Lower lobe of right lung (tissue), 2 donors: ENCODE data around the gene PLB1. TPM values are rescaled to one million over a fixed set of nuclear protein-coding genes. Genes with fewer than 3 reads are reported as not detected.

Source experiments
- ATAC-seq, 2 donors: fragments of 200-7000 bp; cut with Tn5 transposase; one replicate each; pipeline ENCODE4 v1.9.1; 2020 to 2022; ENCODE audit warnings: mild to moderate bottlenecking in 2 of 2, moderate library complexity in 2 of 2
- DNase-seq: peaks from one replicate; pipeline ENCODE4 v3.0.0-alpha.2; 2020
- H3K27ac ChIP-seq: fragments of 200-600 bp; one replicate; pipeline ENCODE4 v1.8.0; 2022
- H3K27me3 ChIP-seq: fragments of 200-600 bp; one replicate; pipeline ENCODE4 v1.8.0; 2022; ENCODE audit warnings: low read depth
- H3K36me3 ChIP-seq: fragments of 200-600 bp; one replicate; pipeline ENCODE4 v1.8.0; 2022; ENCODE audit warnings: mild to moderate bottlenecking
- H3K4me1 ChIP-seq: fragments of 200-600 bp; one replicate; pipeline ENCODE4 v1.8.0; 2022
- H3K4me3 ChIP-seq: fragments of 200-600 bp; one replicate; pipeline ENCODE4 v1.8.0; 2022; ENCODE audit warnings: mild to moderate bottlenecking
- H3K9me3 ChIP-seq: fragments of 200-600 bp; one replicate; pipeline ENCODE4 v1.8.0; 2022
- intact Hi-C: fragments of 100-400 bp; cut with DNase I; formaldehyde crosslinking; loops from one replicate; pipeline ENCODE4 v1.11.0; 2022
- long read RNA-seq: library from polyadenylated mRNA; unstranded; transcript quantifications from one replicate; pipeline ENCODE4 v2.0.0, GENCODE V29; 2021
- total RNA-seq: library from RNA; stranded (reverse); fragmentation: NEBNext Ultra II Directional; extraction: Animal tissue kit (Norgen Biotek cat#: 25700); gene quantifications from one replicate; pipeline ENCODE4 v1.2.1, GENCODE V29; 2021
- TF ChIP-seq, protein P1 (sequence below): fragments of 200-600 bp; IDR thresholded peaks from one replicate; pipeline ENCODE4 v1.8.0; 2022; ENCODE audit warnings: antibody characterized with exemption, mild to moderate bottlenecking
- donor health status: DM: no; HTN: yes; CAD: no; lungs with severe emphysema.

Gene PLB1, protein sequence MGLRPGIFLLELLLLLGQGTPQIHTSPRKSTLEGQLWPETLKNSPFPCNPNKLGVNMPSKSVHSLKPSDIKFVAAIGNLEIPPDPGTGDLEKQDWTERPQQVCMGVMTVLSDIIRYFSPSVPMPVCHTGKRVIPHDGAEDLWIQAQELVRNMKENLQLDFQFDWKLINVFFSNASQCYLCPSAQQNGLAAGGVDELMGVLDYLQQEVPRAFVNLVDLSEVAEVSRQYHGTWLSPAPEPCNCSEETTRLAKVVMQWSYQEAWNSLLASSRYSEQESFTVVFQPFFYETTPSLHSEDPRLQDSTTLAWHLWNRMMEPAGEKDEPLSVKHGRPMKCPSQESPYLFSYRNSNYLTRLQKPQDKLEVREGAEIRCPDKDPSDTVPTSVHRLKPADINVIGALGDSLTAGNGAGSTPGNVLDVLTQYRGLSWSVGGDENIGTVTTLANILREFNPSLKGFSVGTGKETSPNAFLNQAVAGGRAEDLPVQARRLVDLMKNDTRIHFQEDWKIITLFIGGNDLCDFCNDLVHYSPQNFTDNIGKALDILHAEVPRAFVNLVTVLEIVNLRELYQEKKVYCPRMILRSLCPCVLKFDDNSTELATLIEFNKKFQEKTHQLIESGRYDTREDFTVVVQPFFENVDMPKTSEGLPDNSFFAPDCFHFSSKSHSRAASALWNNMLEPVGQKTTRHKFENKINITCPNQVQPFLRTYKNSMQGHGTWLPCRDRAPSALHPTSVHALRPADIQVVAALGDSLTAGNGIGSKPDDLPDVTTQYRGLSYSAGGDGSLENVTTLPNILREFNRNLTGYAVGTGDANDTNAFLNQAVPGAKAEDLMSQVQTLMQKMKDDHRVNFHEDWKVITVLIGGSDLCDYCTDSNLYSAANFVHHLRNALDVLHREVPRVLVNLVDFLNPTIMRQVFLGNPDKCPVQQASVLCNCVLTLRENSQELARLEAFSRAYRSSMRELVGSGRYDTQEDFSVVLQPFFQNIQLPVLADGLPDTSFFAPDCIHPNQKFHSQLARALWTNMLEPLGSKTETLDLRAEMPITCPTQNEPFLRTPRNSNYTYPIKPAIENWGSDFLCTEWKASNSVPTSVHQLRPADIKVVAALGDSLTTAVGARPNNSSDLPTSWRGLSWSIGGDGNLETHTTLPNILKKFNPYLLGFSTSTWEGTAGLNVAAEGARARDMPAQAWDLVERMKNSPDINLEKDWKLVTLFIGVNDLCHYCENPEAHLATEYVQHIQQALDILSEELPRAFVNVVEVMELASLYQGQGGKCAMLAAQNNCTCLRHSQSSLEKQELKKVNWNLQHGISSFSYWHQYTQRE (N-terminal part only)
- total RNA-seq = 5.5 TPM
- long read RNA-seq, partial matches to known transcripts = 3 of 7 reads
- long read RNA-seq, other reads (novel, unspliced or antisense) = 4 of 7 reads

DNA sequence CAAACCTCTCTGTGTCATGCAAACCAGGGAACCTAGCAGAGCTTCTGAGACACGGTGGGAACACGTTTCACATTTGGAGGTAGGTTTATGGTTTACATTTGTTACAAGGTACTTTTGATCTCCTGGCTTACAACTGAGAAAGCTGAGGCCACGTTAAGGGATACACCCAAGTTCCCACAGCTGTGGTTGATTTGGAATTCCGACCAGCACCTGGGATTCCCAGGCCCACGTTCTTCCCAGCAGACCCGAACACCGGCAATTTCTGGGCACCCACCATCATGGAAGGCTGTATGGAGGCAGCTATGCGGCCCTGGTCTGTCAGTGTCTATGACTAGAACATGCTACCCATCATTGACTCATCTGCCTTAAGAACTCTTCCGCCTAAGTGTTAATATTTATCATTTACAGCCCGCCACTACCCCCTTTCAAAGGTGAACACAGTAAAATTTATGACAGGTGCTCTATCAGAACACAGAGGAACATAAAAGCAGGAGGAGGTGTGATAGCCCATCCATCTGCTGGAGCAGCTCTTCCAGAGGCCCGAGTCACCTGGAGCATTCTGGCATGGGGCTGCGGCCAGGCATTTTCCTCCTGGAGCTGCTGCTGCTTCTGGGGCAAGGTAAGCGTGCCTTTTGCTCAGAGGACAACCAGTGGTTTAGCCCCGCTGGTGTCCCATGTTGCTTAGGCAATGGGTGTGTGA is at the start of gene PLB1:
Gene PLB1 (plus strand): TSS at position 510 of the 700 bp plus-strand sequence. CDS start 55 bp downstream, at position 565.
- Histone ChIP-seq H3K4me1 (no peaks in the 10 kb centered on the region), H3K9me3 (no peaks in the 10 kb centered on the region), H3K27ac (no peak within 1 kb of the TSS), H3K36me3 (no peaks in the 10 kb centered on the region), H3K27me3 (no peaks in the 10 kb centered on the region), H3K4me3 (no peak within 1 kb of the TSS)
- intact Hi-C loops = no loop called here
- DNase-seq (no peak), ATAC-seq (no peak)
- TF ChIP-seq, protein P1, sequence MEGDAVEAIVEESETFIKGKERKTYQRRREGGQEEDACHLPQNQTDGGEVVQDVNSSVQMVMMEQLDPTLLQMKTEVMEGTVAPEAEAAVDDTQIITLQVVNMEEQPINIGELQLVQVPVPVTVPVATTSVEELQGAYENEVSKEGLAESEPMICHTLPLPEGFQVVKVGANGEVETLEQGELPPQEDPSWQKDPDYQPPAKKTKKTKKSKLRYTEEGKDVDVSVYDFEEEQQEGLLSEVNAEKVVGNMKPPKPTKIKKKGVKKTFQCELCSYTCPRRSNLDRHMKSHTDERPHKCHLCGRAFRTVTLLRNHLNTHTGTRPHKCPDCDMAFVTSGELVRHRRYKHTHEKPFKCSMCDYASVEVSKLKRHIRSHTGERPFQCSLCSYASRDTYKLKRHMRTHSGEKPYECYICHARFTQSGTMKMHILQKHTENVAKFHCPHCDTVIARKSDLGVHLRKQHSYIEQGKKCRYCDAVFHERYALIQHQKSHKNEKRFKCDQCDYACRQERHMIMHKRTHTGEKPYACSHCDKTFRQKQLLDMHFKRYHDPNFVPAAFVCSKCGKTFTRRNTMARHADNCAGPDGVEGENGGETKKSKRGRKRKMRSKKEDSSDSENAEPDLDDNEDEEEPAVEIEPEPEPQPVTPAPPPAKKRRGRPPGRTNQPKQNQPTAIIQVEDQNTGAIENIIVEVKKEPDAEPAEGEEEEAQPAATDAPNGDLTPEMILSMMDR = no peak

DNA sequence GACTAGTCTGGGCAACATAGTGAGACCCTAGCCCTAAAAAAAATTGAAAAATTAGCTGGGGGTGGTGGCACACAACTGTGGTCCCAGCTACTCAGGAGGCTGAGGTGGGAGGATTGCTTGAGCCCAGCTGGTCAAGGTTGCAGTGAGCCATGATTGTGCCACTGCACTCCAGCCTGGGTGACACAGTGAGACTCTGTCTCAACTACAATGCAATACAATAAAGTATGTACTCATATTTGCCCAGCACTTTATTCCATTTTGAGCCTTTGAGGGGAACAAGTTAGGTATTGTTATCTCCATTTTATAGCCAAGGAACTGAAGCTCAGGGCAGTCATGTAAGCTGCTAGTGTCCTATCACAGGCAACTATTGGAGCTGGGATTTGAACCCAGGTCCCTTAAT is 49.3 kb upstream of the PLB1 start:
- Histone ChIP-seq H3K27me3 (no peaks in the 10 kb centered on the region), H3K4me1 (peaks cover 24% of the 10 kb centered on the region), H3K36me3 (no peaks in the 10 kb centered on the region), H3K27ac (no peak overlapping the region), H3K9me3 (no peaks in the 10 kb centered on the region), H3K4me3 (no peak overlapping the region)
- ATAC-seq = no peak
- DNase-seq = no peak
- intact Hi-C loops = no loop called here
- TF ChIP-seq, protein P1 = no peak

DNA sequence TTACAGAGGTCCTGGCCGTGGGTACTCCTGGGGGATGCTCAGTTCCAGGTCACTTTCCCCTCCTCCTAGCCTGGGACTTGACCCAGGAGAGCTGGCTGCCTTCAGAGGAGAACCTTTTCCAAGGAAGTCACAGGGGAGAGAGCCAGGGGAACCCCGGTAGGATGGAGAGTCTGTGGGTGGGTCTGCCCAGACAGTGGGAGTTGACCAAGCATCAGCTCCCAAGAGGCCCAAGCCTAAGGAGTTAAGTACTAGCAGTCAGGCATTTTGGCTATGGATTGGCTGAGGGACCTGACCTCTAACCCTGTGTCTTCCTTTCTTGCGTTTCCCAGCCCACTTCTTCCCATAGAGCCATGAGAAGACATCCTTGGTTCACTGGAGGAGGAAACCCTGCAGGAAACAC is 48.8 kb upstream of the PLB1 start:
- intact Hi-C loops = no loop called here
- H3K4me1 ChIP-seq = peaks cover 24% of the 10 kb centered on the region
- H3K27me3 ChIP-seq = no peaks in the 10 kb centered on the region
- H3K9me3 ChIP-seq = no peaks in the 10 kb centered on the region
- DNase-seq = no peak
- no peak for ATAC-seq
- H3K27ac ChIP-seq = no peak overlapping the region
- no peaks in the 10 kb centered on the region for H3K36me3 ChIP-seq
- TF ChIP-seq, protein P1 = no peak
- no peak overlapping the region for H3K4me3 ChIP-seq

DNA sequence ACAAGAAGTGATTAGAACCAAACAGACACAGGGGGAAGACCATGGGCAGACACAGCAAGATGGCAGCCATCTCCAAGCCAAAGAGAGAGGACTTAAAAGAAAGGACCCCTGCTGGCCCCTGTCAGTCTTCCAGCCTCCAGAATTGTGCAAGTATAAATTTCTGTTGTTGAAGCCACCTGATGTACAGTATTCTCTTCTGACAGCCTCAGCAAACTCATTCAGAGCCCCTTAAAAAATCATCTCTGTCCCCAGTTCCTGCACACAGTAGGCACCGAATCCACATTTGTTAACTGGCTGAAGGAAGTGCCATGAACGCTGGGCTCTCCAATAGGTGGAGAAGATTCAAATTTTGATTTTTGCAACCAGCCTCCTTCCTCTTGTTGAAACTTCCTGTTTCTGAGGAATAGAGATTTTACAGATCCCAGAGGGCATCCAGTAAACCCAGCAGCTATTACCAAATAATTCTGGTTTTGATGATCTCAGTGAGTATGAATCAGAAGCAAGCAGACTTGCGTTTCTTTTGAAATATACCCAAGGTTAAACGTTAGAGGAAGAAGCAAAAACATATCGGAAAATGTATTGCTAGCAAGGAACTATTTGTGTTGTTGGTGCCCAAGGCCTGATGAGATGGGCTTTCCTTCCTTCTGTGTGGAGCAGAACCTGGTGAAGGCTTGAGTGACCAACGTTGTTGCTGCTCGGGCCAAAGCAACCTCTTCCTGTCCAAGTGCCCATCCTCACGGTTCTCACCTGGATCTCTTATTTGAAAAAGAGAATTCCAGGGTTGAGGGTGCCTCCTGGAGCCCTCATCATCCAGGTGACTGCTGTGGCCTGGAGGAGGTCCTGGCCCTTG is 47.7 kb upstream of the PLB1 start:
- ATAC-seq (peak; percentile 39 to 56), DNase-seq (no peak)
- H3K27ac ChIP-seq = peak overlapping the region; percentile 41
- TF ChIP-seq, protein P1 = no peak
- H3K36me3 ChIP-seq = no peaks in the 10 kb centered on the region
- H3K4me1 ChIP-seq = peaks cover 24% of the 10 kb centered on the region
- H3K9me3 ChIP-seq = no peaks in the 10 kb centered on the region
- intact Hi-C loops = no loop called here
- H3K27me3 ChIP-seq = no peaks in the 10 kb centered on the region
- H3K4me3 ChIP-seq = no peak overlapping the region
